Osteocyte (in vitro differentiated cells): Measurements from ENCODE around the gene SORCS1. TPM values are rescaled to one million over a fixed set of nuclear protein-coding genes. Genes with fewer than 3 reads are reported as not detected.

ENCODE experiments used
- DNase-seq: peaks from one replicate; pipeline ENCODE4 v3.0.0; 2021; ENCODE audit warnings: mixed read lengths; ENCODE audit not compliant: unreplicated experiment; ENCODE audit errors: extremely low spot score
- H3K27ac Mint-ChIP-seq: one replicate; pipeline ENCODE4 v1.8.0; 2021; ENCODE audit warnings: mild to moderate bottlenecking, mixed read lengths; ENCODE audit not compliant: unreplicated experiment
- H3K27me3 Mint-ChIP-seq: one replicate; pipeline ENCODE4 v1.8.0; 2021; ENCODE audit warnings: mixed read lengths; ENCODE audit not compliant: unreplicated experiment
- H3K36me3 Mint-ChIP-seq: one replicate; pipeline ENCODE4 v1.8.0; 2021; ENCODE audit warnings: mixed read lengths; ENCODE audit not compliant: unreplicated experiment
- H3K4me1 Mint-ChIP-seq: one replicate; pipeline ENCODE4 v1.8.0; 2021; ENCODE audit warnings: mixed read lengths; ENCODE audit not compliant: unreplicated experiment
- H3K4me3 Mint-ChIP-seq: one replicate; pipeline ENCODE4 v1.8.0; 2021; ENCODE audit warnings: mild to moderate bottlenecking, moderate library complexity, mixed read lengths; ENCODE audit not compliant: unreplicated experiment
- H3K9me3 Mint-ChIP-seq: one replicate; pipeline ENCODE4 v1.8.0; 2021; ENCODE audit warnings: mixed read lengths; ENCODE audit not compliant: unreplicated experiment
- total RNA-seq: library from RNA; stranded (reverse); gene quantifications from 2 replicates; pipeline ENCODE4 v1.2.1, GENCODE V29; 2021
- TF ChIP-seq, protein P1 (sequence below): fragments of 200-600 bp; sonication (generic); IDR thresholded peaks from 2 replicates; pipeline ENCODE4 v1.5.0; 2021; ENCODE audit warnings: antibody characterized with exemption, mild to moderate bottlenecking, moderate library complexity

Gene SORCS1
- total RNA-seq, 1 donor from 2014 or later, result not detected

DNA sequence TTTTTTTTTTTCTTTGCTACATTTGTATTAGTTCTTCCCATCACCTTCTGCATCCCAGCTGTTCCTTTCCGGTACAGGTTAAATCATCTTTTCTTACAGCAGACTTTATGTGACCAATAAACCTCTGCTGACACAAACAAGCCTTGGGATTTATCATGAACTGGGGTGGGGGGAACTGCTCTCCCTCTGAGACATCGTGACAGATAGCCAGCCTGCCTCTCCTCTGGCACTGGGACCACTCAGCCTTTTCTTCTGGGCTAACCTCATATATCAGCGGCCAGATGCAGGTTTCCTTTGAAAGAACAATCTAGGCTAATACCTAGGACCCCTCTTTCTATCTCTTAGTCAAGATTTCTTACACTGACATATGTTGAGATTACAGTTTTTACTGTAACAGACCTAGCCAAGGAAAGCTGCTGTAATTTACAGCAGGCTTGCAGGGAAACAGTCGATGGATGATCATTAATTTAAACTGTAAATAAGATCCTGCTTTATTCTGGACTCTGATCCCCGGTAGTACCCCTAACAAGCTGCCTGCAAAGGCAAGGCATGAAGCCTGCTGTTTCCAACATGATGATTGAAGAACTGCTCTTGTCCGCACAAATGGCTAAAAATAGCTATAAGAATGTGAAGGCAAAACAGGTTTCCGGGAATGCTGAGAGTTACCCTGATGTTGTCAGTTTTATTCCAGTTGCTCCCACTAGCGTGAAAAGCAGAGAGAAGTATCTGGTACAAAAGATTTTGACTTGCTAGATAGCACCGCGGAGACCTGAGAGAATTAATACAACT lies 338.7 kb downstream of the SORCS1 start:
- no peak for DNase-seq
- H3K4me3 Mint-ChIP-seq, result no peak overlapping the region
- peaks cover 14% of the 10 kb centered on the region for H3K9me3 Mint-ChIP-seq
- H3K27ac Mint-ChIP-seq, result no peak overlapping the region
- TF ChIP-seq, protein P1, sequence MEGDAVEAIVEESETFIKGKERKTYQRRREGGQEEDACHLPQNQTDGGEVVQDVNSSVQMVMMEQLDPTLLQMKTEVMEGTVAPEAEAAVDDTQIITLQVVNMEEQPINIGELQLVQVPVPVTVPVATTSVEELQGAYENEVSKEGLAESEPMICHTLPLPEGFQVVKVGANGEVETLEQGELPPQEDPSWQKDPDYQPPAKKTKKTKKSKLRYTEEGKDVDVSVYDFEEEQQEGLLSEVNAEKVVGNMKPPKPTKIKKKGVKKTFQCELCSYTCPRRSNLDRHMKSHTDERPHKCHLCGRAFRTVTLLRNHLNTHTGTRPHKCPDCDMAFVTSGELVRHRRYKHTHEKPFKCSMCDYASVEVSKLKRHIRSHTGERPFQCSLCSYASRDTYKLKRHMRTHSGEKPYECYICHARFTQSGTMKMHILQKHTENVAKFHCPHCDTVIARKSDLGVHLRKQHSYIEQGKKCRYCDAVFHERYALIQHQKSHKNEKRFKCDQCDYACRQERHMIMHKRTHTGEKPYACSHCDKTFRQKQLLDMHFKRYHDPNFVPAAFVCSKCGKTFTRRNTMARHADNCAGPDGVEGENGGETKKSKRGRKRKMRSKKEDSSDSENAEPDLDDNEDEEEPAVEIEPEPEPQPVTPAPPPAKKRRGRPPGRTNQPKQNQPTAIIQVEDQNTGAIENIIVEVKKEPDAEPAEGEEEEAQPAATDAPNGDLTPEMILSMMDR, result no peak
- H3K27me3 Mint-ChIP-seq, result no peaks in the 10 kb centered on the region
- H3K36me3 Mint-ChIP-seq, result no peaks in the 10 kb centered on the region
- H3K4me1 Mint-ChIP-seq, result no peaks in the 10 kb centered on the region

DNA sequence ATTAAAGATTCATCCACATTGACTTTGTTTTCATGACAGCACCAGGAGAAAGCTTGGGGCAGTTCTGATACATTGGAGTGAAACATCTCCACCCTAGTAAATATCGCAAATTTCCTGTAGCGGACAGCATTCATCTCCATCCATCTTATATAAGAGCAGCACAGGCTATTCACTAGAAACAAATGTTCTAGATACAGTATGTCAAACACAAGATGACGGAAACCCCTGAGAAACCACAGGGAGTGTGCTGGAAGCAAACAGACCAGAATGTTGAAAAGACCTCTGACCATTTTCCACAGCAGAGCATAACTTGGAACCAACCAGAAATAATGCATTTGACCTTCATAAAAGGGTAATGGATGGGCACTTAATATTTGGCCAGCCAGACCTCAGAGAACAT lies 343.9 kb downstream of the SORCS1 start:
- no peak for DNase-seq
- Mint-ChIP-seq H3K4me1 (no peaks in the 10 kb centered on the region), H3K36me3 (no peaks in the 10 kb centered on the region), H3K27me3 (no peaks in the 10 kb centered on the region), H3K4me3 (no peak overlapping the region), H3K9me3 (peaks cover 25% of the 10 kb centered on the region), H3K27ac (no peak overlapping the region)
- TF ChIP-seq, protein P1, result no peak

DNA sequence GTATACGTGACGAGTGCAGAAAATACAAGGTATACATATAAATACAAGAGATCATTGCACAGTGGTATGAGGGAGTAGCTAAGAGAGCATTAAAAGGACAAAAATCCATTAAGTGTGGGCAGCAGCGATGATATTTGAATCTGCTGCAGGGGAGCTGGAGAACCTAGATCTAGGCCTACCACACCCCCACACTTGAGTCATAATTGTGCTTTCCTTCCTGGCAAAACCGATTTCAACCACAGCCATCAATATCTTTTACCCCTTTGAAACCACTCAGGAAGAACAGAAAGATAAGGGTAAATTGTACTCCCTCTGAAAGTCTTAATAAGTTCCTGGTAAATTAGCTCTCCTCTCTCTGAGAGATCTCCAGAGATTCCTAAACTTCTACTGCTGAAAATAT lies 345.0 kb downstream of the SORCS1 start:
- no peaks in the 10 kb centered on the region for H3K27me3 Mint-ChIP-seq
- no peaks in the 10 kb centered on the region for H3K4me1 Mint-ChIP-seq
- H3K4me3 Mint-ChIP-seq, result no peak overlapping the region
- TF ChIP-seq, protein P1, result no peak
- no peak overlapping the region for H3K27ac Mint-ChIP-seq
- no peak for DNase-seq
- peaks cover 28% of the 10 kb centered on the region for H3K9me3 Mint-ChIP-seq
- H3K36me3 Mint-ChIP-seq, result no peaks in the 10 kb centered on the region

DNA sequence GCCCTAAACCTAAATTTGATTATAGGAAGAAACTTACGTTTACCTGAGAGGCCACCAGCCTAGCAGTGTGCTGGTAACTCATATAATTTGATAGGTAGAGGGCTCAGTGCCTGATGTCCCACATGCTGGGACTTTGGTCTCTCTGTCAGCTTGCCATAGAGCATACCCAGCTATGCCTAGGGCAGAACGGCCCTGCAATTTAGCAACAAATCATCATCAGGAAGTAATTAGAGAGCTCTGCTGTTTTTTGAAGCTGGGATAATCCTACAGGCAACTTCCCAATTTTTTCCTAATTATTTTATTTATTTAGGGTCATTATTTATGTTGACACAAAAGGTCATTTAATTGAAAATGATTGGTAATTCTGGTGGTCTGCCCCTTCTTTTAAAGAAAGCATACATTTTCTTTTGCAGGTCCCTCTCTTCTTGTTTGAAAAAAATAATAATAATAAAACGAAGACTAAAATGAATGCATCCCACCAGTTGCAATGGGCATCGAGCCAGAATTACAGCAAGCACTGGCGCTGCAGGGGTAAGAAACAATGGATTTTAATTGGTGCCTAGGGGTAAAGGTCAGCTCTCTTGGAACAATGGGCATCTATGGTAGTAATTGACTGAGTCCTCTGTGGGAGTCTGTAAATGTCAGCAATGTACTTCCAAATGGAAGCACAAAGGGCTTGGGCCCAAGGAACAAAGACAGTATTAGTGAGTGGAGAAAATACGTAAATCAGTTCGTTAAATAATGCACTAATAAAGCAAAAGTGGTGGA lies 348.0 kb downstream of the SORCS1 start:
- no peaks in the 10 kb centered on the region for H3K4me1 Mint-ChIP-seq
- H3K36me3 Mint-ChIP-seq, result no peaks in the 10 kb centered on the region
- H3K27me3 Mint-ChIP-seq, result no peaks in the 10 kb centered on the region
- TF ChIP-seq, protein P1, result no peak
- H3K9me3 Mint-ChIP-seq, result peaks cover 28% of the 10 kb centered on the region
- no peak overlapping the region for H3K4me3 Mint-ChIP-seq
- no peak for DNase-seq
- H3K27ac Mint-ChIP-seq, result no peak overlapping the region

DNA sequence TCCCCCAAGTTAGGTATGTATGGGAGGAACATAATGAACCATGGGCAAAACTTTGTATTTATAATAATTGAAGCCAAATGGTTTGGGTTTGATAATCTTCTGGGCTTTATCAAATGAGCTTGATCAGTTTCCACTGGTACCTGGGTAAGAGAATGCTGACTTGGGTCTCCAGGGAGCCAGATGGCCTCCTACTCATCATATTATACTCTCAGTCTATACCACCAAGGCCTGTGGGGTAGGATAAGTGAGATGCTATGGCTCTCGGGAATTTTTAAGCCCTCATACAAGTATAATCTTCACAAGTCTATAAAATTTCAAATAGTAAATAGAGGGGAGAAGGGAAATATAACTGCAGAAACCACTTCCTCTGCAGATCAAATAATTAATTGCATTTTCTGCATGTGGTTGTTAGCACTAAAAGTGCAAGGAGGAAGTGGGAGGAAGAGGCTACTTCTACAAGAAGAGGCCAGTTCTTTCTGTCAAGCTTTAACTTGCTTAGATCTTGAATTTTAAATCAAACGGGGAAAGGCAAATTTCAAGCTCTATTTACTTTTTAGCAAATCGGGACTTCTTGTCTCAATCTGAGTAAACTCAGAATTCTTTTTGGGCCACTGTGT lies 349.0 kb downstream of the SORCS1 start:
- TF ChIP-seq, protein P1, result no peak
- Mint-ChIP-seq H3K9me3 (peaks cover 30% of the 10 kb centered on the region), H3K4me3 (no peak overlapping the region), H3K27me3 (no peaks in the 10 kb centered on the region), H3K27ac (no peak overlapping the region), H3K4me1 (no peaks in the 10 kb centered on the region), H3K36me3 (no peaks in the 10 kb centered on the region)
- DNase-seq, result no peak
